Fibroblast of villous mesenchyme (primary cell): Measurements from ENCODE around the gene MATR3. TPM values are rescaled to one million over a fixed set of nuclear protein-coding genes. Genes with fewer than 3 reads are reported as not detected.

Source experiments
- DNase-seq: peaks from one replicate; pipeline ENCODE4 v3.0.0-alpha.2; 2010; ENCODE audit warnings: low read depth
- H3K4me3 ChIP-seq: 2 replicates; pipeline ENCODE4 v1.5.1; 2011; ENCODE audit warnings: low read depth, mild to moderate bottlenecking, low read length
- total RNA-seq: library from RNA; depleted of rRNA; stranded (reverse); fragments of >200 nt; gene quantifications from 2 replicates; pipeline ENCODE4 v1.2.3, GENCODE V29; 2012
- TF ChIP-seq, protein P1 (sequence below): IDR thresholded peaks from 2 replicates; pipeline ENCODE4 v1.5.1; 2012; ENCODE audit warnings: low read depth, mild to moderate bottlenecking, low read length; ENCODE audit not compliant: insufficient read depth

MATR3 gene, protein sequence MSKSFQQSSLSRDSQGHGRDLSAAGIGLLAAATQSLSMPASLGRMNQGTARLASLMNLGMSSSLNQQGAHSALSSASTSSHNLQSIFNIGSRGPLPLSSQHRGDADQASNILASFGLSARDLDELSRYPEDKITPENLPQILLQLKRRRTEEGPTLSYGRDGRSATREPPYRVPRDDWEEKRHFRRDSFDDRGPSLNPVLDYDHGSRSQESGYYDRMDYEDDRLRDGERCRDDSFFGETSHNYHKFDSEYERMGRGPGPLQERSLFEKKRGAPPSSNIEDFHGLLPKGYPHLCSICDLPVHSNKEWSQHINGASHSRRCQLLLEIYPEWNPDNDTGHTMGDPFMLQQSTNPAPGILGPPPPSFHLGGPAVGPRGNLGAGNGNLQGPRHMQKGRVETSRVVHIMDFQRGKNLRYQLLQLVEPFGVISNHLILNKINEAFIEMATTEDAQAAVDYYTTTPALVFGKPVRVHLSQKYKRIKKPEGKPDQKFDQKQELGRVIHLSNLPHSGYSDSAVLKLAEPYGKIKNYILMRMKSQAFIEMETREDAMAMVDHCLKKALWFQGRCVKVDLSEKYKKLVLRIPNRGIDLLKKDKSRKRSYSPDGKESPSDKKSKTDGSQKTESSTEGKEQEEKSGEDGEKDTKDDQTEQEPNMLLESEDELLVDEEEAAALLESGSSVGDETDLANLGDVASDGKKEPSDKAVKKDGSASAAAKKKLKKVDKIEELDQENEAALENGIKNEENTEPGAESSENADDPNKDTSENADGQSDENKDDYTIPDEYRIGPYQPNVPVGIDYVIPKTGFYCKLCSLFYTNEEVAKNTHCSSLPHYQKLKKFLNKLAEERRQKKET
- 190 and 239 TPM in 2 replicates for total RNA-seq

DNA sequence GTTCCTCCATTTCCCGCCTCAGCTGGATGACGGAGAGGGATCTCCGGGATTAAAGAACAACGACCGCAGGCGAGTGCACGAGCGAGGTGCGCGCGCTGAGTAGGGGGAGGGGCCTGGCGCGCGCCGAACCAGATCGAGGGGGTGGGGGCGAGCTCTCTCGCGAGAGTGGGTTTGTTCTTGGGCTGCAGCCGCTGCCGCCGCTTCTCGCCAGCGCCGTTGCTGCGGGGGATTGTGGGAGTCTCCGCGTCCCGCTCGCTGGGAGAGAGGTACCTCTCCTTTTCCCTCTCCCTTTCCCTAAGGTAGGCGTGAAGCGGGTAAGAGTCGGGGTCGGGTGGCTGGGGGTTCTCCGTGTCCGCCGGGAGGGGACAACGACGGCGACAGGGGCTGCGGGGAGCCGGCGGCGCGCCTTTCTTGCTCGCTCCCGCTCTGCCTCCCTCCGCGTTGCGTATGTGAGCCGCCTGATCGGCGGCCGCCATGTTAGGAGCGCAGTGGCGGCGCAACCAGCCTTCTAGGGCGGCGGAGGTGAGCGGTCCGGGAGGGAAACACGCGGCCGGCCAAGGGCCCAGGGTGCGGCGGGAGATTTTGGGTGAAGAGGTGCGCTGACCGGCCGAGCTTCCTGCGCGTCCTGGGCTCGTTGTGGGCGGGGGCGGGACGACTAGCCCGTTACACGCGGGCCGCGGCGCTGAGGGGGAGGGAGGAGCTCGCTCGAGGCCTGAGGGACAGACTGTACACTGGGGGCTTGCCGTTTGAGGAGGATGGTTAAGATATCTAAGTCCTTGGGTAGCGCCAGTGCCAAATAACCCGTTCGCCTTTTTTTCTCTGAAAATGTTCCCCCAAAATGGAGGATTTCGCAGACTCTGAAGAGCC lies at the start of gene MATR3:
MATR3 (plus strand) TSS at position 234 of the 867 bp plus-strand sequence. CDS start 13,676 bp downstream, outside the sequence.
- DNase-seq = peak; percentile 97
- peak within 1 kb of the TSS; percentile 97 for H3K4me3 ChIP-seq
- TF ChIP-seq, protein P1, sequence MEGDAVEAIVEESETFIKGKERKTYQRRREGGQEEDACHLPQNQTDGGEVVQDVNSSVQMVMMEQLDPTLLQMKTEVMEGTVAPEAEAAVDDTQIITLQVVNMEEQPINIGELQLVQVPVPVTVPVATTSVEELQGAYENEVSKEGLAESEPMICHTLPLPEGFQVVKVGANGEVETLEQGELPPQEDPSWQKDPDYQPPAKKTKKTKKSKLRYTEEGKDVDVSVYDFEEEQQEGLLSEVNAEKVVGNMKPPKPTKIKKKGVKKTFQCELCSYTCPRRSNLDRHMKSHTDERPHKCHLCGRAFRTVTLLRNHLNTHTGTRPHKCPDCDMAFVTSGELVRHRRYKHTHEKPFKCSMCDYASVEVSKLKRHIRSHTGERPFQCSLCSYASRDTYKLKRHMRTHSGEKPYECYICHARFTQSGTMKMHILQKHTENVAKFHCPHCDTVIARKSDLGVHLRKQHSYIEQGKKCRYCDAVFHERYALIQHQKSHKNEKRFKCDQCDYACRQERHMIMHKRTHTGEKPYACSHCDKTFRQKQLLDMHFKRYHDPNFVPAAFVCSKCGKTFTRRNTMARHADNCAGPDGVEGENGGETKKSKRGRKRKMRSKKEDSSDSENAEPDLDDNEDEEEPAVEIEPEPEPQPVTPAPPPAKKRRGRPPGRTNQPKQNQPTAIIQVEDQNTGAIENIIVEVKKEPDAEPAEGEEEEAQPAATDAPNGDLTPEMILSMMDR = no peak

GRCh38 chr5:139245637-139246339 lies 47.8 kb upstream of the MATR3 start:
- DNase-seq = no peak
- TF ChIP-seq, protein P1 = no peak
- H3K4me3 ChIP-seq = no peak overlapping the region

DNA sequence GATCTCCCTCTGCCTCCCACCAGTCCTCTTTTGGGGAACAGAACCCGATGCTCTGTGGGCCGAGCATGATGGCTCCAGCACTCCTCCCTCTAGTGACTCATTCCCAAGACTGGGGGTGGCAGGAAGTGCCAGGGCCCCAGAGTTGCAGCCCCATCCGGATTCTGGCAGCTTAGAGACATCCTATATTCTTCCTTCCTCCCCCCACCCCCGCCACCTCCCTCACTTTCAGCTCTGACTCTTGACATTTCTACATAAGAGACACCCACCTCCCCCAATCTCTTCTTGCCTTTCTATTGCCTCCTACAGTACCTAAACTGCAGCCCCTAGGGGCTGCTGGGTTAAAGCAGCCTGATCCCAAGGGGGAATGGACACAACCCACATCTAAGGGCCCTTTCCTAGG lies 47.1 kb upstream of the MATR3 start:
- H3K4me3 ChIP-seq = no peak overlapping the region
- DNase-seq = no peak
- TF ChIP-seq, protein P1 = no peak

- TF ChIP-seq, protein P1 = no peak
- no peak overlapping the region for H3K4me3 ChIP-seq
- no peak for DNase-seq
Measured at GRCh38 chr5:139248826-139249453, 44.6 kb upstream of the MATR3 start.

DNA sequence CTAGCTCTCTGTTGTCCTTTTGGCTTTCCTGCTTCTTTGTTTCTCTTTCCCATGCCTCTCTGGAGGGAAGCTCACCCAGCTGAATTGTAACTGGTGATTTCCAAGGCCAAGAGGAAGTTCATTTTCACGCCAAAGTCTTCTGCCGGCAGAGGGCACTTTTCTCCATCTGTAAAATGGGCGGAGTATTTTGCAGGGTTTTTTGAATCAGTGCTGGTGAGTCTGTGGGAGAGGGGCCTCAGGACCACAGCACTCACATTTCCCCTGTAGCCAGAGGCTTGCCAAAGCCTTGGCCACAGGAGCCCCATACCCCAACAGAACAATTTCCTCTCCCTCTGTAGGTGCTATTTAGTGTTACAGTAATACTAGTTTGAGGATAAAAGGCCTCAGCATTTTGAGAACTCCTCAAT lies 42.3 kb upstream of the MATR3 start:
- DNase-seq = no peak
- TF ChIP-seq, protein P1 = no peak
- no peak overlapping the region for H3K4me3 ChIP-seq
